IMR-90 (cell line): ENCODE data around the gene EXT2. TPM values are rescaled to one million over a fixed set of nuclear protein-coding genes. Genes with fewer than 3 reads are reported as not detected.

Experiments
- ATAC-seq: fragments of 200-7000 bp; cut with Tn5 transposase; 2 replicates; pipeline ENCODE4 v1.9.1; 2020; ENCODE audit warnings: low read depth, mild to moderate bottlenecking, moderate library complexity
- BruUV-seq: library from RNA; stranded (reverse); fragments of 400-500 nt; replicated peaks from 2 replicates; lab custom pipeline; 2021; lab: Mats Ljungman, UMichigan
- CTCF ChIA-PET: fragments of 300-600 bp; formaldehyde crosslinking; extraction: SDS; loops from one replicate; lab custom pipeline; 2021; ENCODE audit warnings: antibody characterized with exemption; lab: Yijun Ruan, JAX
- POLR2A ChIA-PET: fragments of 300-600 bp; sonication (Branson Sonifier 250); formaldehyde crosslinking; loops from one replicate; lab custom pipeline; 2022; ENCODE audit warnings: antibody characterized with exemption; ENCODE audit not compliant: unreplicated experiment; lab: Charles Lee
- DNase-seq: peaks from one replicate; pipeline ENCODE4 v3.0.0; 2013
- H2AFZ ChIP-seq: replicated peaks from 2 replicates; pipeline ENCODE3; 2013; ENCODE audit warnings: low read length, mild to moderate bottlenecking; ENCODE audit not compliant: poor library complexity
- H2AK5ac ChIP-seq: 2 replicates; pipeline ENCODE4 v1.6.1; 2013; ENCODE audit warnings: low read depth, low read length, inconsistent platforms
- H2AK9ac ChIP-seq: replicated peaks from 2 replicates; pipeline ENCODE3; 2013; ENCODE audit warnings: mild to moderate bottlenecking, low read depth, low read length, moderate library complexity; ENCODE audit not compliant: poor library complexity
- H2BK120ac ChIP-seq: 2 replicates; pipeline ENCODE4 v1.6.1; 2013; ENCODE audit warnings: low read depth, low read length, inconsistent platforms
- H2BK15ac ChIP-seq: 3 replicates; pipeline ENCODE4 v1.6.1; 2013; ENCODE audit warnings: low read depth, low read length, inconsistent platforms
- H2BK20ac ChIP-seq: 2 replicates; pipeline ENCODE4 v1.6.1; 2013; ENCODE audit warnings: low read depth, mild to moderate bottlenecking, inconsistent platforms, low read length, moderate library complexity
- H2BK5ac ChIP-seq: 2 replicates; pipeline ENCODE4 v1.6.1; 2013; ENCODE audit warnings: mild to moderate bottlenecking, low read depth, low read length, inconsistent platforms; ENCODE audit not compliant: poor library complexity, severe bottlenecking
- H3K14ac ChIP-seq: replicated peaks from 2 replicates; pipeline ENCODE4 v1.6.1; 2013; ENCODE audit warnings: low read depth, low read length, inconsistent platforms
- H3K18ac ChIP-seq: 2 replicates; pipeline ENCODE4 v1.6.1; 2013; ENCODE audit warnings: low read depth, low read length, control low read depth
- H3K23ac ChIP-seq: 2 replicates; pipeline ENCODE4 v1.6.1; 2013; ENCODE audit warnings: low read depth, low read length, inconsistent platforms
- H3K27ac ChIP-seq: 2 replicates; pipeline ENCODE4 v1.5.1; 2013; ENCODE audit warnings: mild to moderate bottlenecking, control low read depth, low read length; ENCODE audit not compliant: insufficient read depth
- H3K27me3 ChIP-seq: 2 replicates; pipeline ENCODE4 v1.6.1; 2013; ENCODE audit warnings: low read length; ENCODE audit not compliant: control insufficient read depth, insufficient read depth
- H3K36me3 ChIP-seq: 2 replicates; pipeline ENCODE4 v1.6.1; 2013; ENCODE audit warnings: low read length, mixed read lengths; ENCODE audit not compliant: control insufficient read depth, insufficient read depth
- H3K4ac ChIP-seq: 2 replicates; pipeline ENCODE4 v1.6.1; 2013; ENCODE audit warnings: low read depth, low read length, inconsistent platforms
- H3K4me1 ChIP-seq: 2 replicates; pipeline ENCODE4 v1.6.1; 2013; ENCODE audit warnings: low read length, mixed read lengths; ENCODE audit not compliant: control insufficient read depth, insufficient read depth
- H3K4me2 ChIP-seq: 2 replicates; pipeline ENCODE4 v1.6.1; 2013; ENCODE audit warnings: low read depth, mild to moderate bottlenecking, control low read depth, low read length, moderate library complexity
- H3K4me3 ChIP-seq: 2 replicates; pipeline ENCODE4 v1.5.1; 2013; ENCODE audit warnings: low read depth, mild to moderate bottlenecking, control low read depth, low read length, moderate library complexity; ENCODE audit not compliant: insufficient read depth
- H3K56ac ChIP-seq: 2 replicates; pipeline ENCODE4 v1.6.1; 2013; ENCODE audit warnings: low read length, inconsistent platforms; ENCODE audit not compliant: insufficient read depth; ENCODE audit errors: extremely low read depth
- H3K79me1 ChIP-seq, 2 experiments: 2 replicates each; pipeline ENCODE4 v1.6.1; 2013; ENCODE audit warnings: low read length in 2 of 2, inconsistent platforms in 1 of 2, low read depth in 1 of 2
- H3K9ac ChIP-seq: 2 replicates; pipeline ENCODE4 v1.6.1; 2013; ENCODE audit warnings: low read depth, low read length, control low read depth
- H3K9me1 ChIP-seq: 2 replicates; pipeline ENCODE4 v1.6.1; 2013; ENCODE audit warnings: low read length, inconsistent platforms; ENCODE audit not compliant: insufficient read depth
- H3K9me3 ChIP-seq: 2 replicates; pipeline ENCODE4 v1.6.1; 2013; ENCODE audit warnings: low read length; ENCODE audit not compliant: control insufficient read depth, insufficient read depth
- H4K20me1 ChIP-seq: 2 replicates; pipeline ENCODE4 v1.6.1; 2013; ENCODE audit warnings: low read length, inconsistent platforms; ENCODE audit not compliant: insufficient read depth
- H4K5ac ChIP-seq: 2 replicates; pipeline ENCODE4 v1.6.1; 2013; ENCODE audit warnings: mild to moderate bottlenecking, low read depth, low read length, control low read depth
- H4K8ac ChIP-seq, 2 experiments: 2 replicates each; pipeline ENCODE4 v1.6.1; 2013; ENCODE audit warnings: low read depth in 2 of 2, low read length in 2 of 2, control low read depth in 1 of 2, inconsistent platforms in 1 of 2
- H4K91ac ChIP-seq: 2 replicates; pipeline ENCODE4 v1.6.1; 2013; ENCODE audit warnings: low read depth, low read length, inconsistent platforms; ENCODE audit not compliant: insufficient read depth
- BHLHE40 ChIP-seq: fragments of 150-350 bp; IDR thresholded peaks from 2 replicates; pipeline ENCODE4 v1.6.1; 2016; ENCODE audit warnings: mild to moderate bottlenecking, low read depth, low read length
- CEBPB ChIP-seq: IDR thresholded peaks from 2 replicates; pipeline ENCODE4 v1.6.1; 2012; ENCODE audit warnings: low read depth, low read length, improper control_type of control experiment
- CHD1 ChIP-seq: IDR thresholded peaks from 2 replicates; pipeline ENCODE4 v1.6.1; 2012; ENCODE audit warnings: low read depth, low read length, improper control_type of control experiment
- FOS ChIP-seq: fragments of 150-350 bp; IDR thresholded peaks from 2 replicates; pipeline ENCODE4 v1.6.1; 2016; ENCODE audit warnings: low read depth, low read length
- MAFK ChIP-seq: IDR thresholded peaks from 2 replicates; pipeline ENCODE4 v1.6.1; 2012; ENCODE audit warnings: low read depth, low read length, improper control_type of control experiment
- MAZ ChIP-seq: IDR thresholded peaks from 2 replicates; pipeline ENCODE4 v1.6.1; 2012; ENCODE audit warnings: low read depth, mild to moderate bottlenecking, low read length, improper control_type of control experiment, moderate library complexity, borderline replicate concordance
- MXI1 ChIP-seq: IDR thresholded peaks from 2 replicates; pipeline ENCODE4 v1.6.1; 2012; ENCODE audit warnings: low read depth, mild to moderate bottlenecking, low read length, moderate library complexity, borderline replicate concordance
- NFE2L2 ChIP-seq: fragments of 150-350 bp; IDR thresholded peaks from 2 replicates; pipeline ENCODE4 v1.6.1; 2016; ENCODE audit warnings: low read depth, mild to moderate bottlenecking, low read length
- POLR2A ChIP-seq: IDR thresholded peaks from 2 replicates; pipeline ENCODE4 v1.6.1; 2012; ENCODE audit warnings: mild to moderate bottlenecking, low read depth, low read length
- RAD21 ChIP-seq: IDR thresholded peaks from 2 replicates; pipeline ENCODE4 v1.6.1; 2012; ENCODE audit warnings: low read length, improper control_type of control experiment
- RCOR1 ChIP-seq: IDR thresholded peaks from 2 replicates; pipeline ENCODE4 v1.6.1; 2012; ENCODE audit warnings: mild to moderate bottlenecking, low read length, improper control_type of control experiment; ENCODE audit not compliant: insufficient replicate concordance
- RFX5 ChIP-seq: IDR thresholded peaks from 2 replicates; pipeline ENCODE4 v1.8.0; 2012; ENCODE audit warnings: low read depth, mild to moderate bottlenecking, low read length, moderate library complexity
- SMC3 ChIP-seq: fragments of 150-350 bp; IDR thresholded peaks from 2 replicates; pipeline ENCODE4 v1.6.1; 2016; ENCODE audit warnings: low read depth, mild to moderate bottlenecking, antibody characterized with exemption, low read length, moderate library complexity
- USF2 ChIP-seq: fragments of 150-350 bp; IDR thresholded peaks from 2 replicates; pipeline ENCODE4 v1.6.1; 2017; ENCODE audit warnings: mild to moderate bottlenecking, antibody characterized with exemption, low read length, low read depth
- WGBS, 2 experiments: methylation state at CpG; one replicate each; pipeline versions ENCODE4 v1.1.5 to v1.1.7; 2013; ENCODE audit warnings: missing lambda C conversion rate in 2 of 2; ENCODE audit not compliant: insufficient read length in 1 of 2; ENCODE audit errors: extremely low coverage in 2 of 2; 5-methylcytosine and 5-hydroxymethylcytosine counted together
- dilution Hi-C: fragments of 300-500 bp; cut with HindIII; formaldehyde crosslinking; loops from one replicate; pipeline ENCODE4 v1.14.3; 2018; ENCODE audit warnings: low sequenced_read_pairs; ENCODE audit not compliant: unreplicated experiment
- in situ Hi-C: fragments of 300-500 bp; cut with MboI; formaldehyde crosslinking; loops from 3 replicates; pipeline ENCODE4 v1.14.3; 2019; ENCODE audit warnings: low sequenced_read_pairs, inconsistent platforms, mixed read lengths
- intact Hi-C: fragments of 100-400 bp; cut with micrococcal nuclease; formaldehyde crosslinking; loops from 2 replicates; pipeline ENCODE4 v1.10.0; 2022
- polyA plus RNA-seq, 3 experiments: library from polyadenylated mRNA; depleted of rRNA; stranded (reverse); fragments of >200 nt; gene quantifications; 2 replicates each; pipeline ENCODE4 v1.2.3, GENCODE V29; 2012; ENCODE audit warnings: low replicate concordance in 1 of 3
- total RNA-seq: library from RNA; depleted of rRNA; stranded (reverse); fragments of >200 nt; gene quantifications from 2 replicates; pipeline ENCODE4 v1.2.3, GENCODE V29; 2012
- TF ChIP-seq, protein P1 (sequence below): fragments of 150-350 bp; IDR thresholded peaks from 2 replicates; pipeline ENCODE4 v1.6.1; 2016; ENCODE audit warnings: low read depth, mild to moderate bottlenecking, low read length, moderate library complexity, borderline replicate concordance

EXT2 gene
- total and polyA plus RNA-seq, 2 of the 4 experiments (the other 2 are of a cell fraction) = 75.0 to 85.3 TPM

GRCh38 chr11:44270403-44271273 is 175.2 kb downstream of the EXT2 start:
- peak overlapping the region; percentile 87 to 90; a peak in 2 of 4 replicates for H4K8ac ChIP-seq
- no peak overlapping the region for H2BK5ac ChIP-seq
- H4K20me1 ChIP-seq = no peaks in the 10 kb centered on the region
- dilution Hi-C loops (no loop called here), intact Hi-C loops (no loop called here), in situ Hi-C loops (no loop called here)
- TF ChIP-seq USF2 (no peak), MAFK (no peak), RAD21 (no peak), MAZ (no peak), MXI1 (no peak), RFX5 (no peak), RCOR1 (no peak), SMC3 (no peak), POLR2A (no peak), BHLHE40 (no peak), FOS (no peak), CHD1 (no peak), CEBPB (no peak), NFE2L2 (no peak)
- TF ChIP-seq, protein P1, sequence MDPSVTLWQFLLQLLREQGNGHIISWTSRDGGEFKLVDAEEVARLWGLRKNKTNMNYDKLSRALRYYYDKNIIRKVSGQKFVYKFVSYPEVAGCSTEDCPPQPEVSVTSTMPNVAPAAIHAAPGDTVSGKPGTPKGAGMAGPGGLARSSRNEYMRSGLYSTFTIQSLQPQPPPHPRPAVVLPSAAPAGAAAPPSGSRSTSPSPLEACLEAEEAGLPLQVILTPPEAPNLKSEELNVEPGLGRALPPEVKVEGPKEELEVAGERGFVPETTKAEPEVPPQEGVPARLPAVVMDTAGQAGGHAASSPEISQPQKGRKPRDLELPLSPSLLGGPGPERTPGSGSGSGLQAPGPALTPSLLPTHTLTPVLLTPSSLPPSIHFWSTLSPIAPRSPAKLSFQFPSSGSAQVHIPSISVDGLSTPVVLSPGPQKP = no peak
- H2BK120ac ChIP-seq = peak overlapping the region; percentile 40; the same call in 1 of the 2 replicates
- H2BK20ac ChIP-seq = no peak overlapping the region
- H3K9me1 ChIP-seq = no peaks in the 10 kb centered on the region; the same call in 1 of the 2 replicates
- H3K27ac ChIP-seq = no peak overlapping the region
- no peak overlapping the region for H4K5ac ChIP-seq
- DNase-seq (no peak), ATAC-seq (no peak)
- 83% methylated on average over 7 of the region's 20 CpGs; no CpG with 5 or more reads in 1 of the 2 experiments for whole genome bisulfite sequencing, 2 experiments
- peak overlapping the region; percentile 91 for H2AFZ ChIP-seq
- no peaks in the 10 kb centered on the region; the same call in 1 of the 2 replicates for H3K27me3 ChIP-seq
- no peak overlapping the region for H3K56ac ChIP-seq
- no peak overlapping the region for H2AK5ac ChIP-seq
- no peaks in the 10 kb centered on the region for H3K79me1 ChIP-seq
- H3K18ac ChIP-seq = no peak overlapping the region; the same call in 1 of the 2 replicates
- peak overlapping the region; percentile 56 for H2AK9ac ChIP-seq
- BruUV-seq = no TSS peak
- ChIA-PET CTCF (no interaction called here), POLR2A (no interaction called here)
- H3K23ac ChIP-seq = no peak overlapping the region
- no peak overlapping the region for H3K4me3 ChIP-seq
- no peaks in the 10 kb centered on the region for H3K36me3 ChIP-seq
- no peak overlapping the region for H2BK15ac ChIP-seq
- peak overlapping the region; percentile 87; the same call in 1 of the 2 replicates for H3K14ac ChIP-seq
- H3K4me2 ChIP-seq = no peak overlapping the region
- H4K91ac ChIP-seq = peak overlapping the region; percentile 77; the same call in 1 of the 2 replicates
- H3K4me1 ChIP-seq = peaks cover 10% of the 10 kb centered on the region; the same call in 1 of the 2 replicates
- no peak overlapping the region for H3K9ac ChIP-seq
- no peaks in the 10 kb centered on the region for H3K9me3 ChIP-seq
- peak overlapping the region; percentile 82; the same call in 1 of the 2 replicates for H3K4ac ChIP-seq
